ENCODE data around the gene LINGO3.

LINGO3 gene

DNA sequence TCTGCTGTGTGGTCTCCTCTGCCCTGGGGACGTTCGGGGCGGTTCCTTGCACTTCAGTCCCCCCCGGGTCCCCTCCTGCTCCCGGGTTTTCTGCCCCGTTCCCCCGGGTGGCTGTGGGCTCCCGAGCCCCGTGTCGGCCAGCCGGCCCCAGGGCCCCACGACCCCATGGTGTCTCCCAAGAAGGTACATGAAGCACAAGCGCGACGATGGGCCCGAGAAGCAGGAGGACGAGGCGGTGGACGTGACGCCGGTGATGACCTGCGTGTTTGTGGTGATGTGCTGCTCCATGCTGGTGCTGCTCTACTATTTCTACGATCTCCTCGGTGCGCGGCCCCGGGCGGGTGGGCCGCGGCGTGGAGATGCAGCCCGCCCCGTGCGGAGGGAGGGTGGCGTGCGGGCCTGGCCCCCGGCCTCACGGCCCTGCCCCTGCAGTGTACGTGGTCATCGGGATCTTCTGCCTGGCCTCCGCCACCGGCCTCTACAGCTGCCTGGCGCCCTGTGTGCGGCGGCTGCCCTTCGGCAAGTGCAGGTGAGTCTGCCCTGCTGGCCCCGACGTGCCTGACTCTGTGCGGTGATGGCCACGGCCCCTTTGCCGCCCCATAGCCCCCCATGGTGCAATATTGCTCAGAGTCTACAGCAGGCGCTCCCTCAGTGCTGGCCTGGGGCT is 31.8 kb upstream of the LINGO3 start:
- DNase-seq (ENCODE audit: low read depth) = no peak

DNA sequence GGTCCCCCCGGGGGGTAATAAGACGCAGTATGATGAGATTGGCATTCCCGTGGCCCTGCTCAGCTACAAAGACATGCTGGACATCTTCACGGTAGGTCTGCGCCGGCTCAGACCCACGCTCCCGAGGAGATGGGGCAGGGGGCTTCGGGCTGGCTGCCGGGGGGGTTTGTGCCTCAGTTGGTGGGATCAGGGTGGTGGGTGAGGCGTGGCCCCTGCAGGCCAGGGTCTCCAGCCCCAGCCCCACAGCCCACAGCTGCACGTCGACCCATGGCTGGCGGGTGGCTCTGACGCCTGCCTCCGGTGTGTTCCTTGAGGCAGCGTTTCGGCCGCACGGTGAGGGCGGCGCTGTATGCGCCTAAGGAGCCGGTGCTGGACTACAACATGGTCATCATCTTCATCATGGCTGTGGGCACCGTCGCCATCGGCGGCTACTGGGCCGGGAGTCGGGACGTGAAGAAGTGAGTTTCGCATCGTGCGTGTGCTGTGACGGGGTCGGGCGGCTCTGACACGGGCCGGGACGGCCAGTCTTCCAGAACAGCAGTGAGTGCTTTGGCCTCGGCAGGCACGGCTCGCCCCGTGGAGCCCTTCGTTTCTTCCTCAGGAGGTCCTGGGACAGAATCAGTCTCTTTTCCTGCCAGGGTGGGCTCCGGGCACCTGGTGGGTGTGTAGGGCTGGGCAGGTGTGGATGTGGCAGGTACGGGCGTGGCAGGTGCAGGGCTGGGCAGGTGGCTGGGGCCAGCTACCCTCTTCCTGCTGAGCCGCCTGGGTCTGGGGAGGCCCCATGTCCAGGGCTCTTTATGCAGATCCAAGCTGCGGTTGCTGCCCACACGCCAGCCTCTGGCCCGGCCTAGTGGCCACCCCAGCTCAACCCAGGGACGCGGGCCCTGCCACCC is 31.0 kb upstream of the LINGO3 start:
- DNase-seq (ENCODE audit: low read depth) = no peak

GRCh38 chr19:2338055-2338615 is 30.2 kb upstream of the LINGO3 start:
- no peak for DNase-seq (ENCODE audit: low read depth)

- DNase-seq (ENCODE audit: low read depth) = peak; percentile 10
Measured at GRCh38 chr19:2337329-2337707, 29.4 kb upstream of the LINGO3 start.

DNA sequence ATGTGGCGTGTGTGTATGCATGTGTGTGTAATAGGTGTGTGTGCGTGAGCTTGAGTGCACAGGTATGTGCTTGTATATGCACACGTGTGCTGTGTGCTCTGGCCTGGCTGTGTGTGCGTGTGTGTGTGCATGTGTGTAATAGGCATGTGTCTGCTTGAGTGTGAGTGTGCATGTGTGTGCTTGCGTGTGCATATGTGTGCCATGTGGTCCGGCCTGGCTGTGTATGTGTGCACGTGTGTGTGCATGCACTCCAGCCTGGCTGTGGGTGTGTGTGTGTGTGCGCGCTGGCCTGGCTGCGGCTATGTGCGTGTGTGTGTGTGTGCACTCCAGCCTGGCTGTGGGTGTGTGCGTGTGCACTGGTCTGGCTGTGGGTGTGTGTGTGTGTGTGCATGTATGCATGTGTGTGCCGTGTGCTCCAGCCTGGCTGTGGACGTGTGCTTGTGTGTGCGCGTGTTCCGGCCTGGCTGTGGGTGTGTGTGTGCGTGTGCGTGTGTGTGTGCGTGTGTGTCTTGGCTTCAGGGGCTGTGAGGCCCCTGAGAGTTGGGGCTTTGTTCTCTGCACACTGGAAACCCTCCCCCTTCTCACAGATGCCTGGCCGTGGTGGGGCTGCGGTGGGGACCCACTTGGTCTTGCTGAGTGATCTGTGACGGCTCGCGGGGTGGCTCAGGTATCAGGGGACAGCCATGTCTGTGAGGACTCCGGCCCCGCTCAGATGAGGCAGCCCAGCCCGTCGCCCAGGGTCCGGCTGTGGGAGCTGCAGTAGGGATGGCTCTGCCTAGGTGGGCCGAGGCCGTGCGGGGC is 28.8 kb upstream of the LINGO3 start:
- DNase-seq (ENCODE audit: low read depth) = no peak

GRCh38 chr19:2335848-2336247 is 27.9 kb upstream of the LINGO3 start:
- no peak for DNase-seq (ENCODE audit: low read depth)

GRCh38 chr19:2334986-2335846 is 27.3 kb upstream of the LINGO3 start:
- no peak for DNase-seq (ENCODE audit: low read depth)

DNA sequence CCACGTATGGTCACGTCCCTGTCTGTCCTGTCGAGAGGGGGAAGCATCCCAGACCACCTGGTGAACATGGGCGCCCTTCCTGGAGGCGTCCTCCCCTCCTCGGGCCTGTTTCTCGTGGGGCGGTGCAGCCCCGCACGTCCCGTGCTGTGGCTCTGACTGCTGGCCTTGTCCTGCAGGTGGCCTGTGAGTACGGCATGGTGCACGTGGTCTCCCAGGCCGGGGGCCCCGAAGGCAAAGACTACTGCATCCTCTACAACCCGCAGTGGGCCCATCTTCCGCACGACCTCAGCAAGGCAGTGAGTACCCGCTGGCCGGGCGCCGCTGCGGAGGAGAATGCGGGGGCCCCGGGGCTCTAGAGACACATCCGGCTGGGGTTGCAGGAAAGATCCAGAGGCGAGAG is 26.5 kb upstream of the LINGO3 start:
- DNase-seq (ENCODE audit: low read depth) = no peak

DNA sequence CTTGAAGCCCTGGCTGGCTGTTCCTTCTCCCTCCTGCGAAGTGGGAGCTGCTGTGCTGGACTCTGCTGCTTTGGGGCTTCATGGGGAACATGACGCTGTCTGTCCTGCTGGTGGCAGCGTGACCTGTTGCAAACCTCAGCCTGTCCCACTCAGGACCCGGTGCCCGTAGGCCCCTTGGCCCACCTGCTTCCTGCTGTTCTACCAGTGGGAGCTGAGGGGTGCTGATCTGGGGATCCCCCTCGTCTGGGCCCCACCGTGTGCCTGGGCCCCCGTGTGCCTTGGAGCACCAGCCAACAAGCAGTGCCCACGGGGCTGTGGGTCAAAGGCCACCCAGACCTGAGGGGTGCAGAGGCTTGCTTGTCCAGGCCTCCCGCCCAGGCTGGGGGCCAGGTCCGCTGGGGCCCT is 25.9 kb upstream of the LINGO3 start:
- no peak for DNase-seq (ENCODE audit: low read depth)

DNA sequence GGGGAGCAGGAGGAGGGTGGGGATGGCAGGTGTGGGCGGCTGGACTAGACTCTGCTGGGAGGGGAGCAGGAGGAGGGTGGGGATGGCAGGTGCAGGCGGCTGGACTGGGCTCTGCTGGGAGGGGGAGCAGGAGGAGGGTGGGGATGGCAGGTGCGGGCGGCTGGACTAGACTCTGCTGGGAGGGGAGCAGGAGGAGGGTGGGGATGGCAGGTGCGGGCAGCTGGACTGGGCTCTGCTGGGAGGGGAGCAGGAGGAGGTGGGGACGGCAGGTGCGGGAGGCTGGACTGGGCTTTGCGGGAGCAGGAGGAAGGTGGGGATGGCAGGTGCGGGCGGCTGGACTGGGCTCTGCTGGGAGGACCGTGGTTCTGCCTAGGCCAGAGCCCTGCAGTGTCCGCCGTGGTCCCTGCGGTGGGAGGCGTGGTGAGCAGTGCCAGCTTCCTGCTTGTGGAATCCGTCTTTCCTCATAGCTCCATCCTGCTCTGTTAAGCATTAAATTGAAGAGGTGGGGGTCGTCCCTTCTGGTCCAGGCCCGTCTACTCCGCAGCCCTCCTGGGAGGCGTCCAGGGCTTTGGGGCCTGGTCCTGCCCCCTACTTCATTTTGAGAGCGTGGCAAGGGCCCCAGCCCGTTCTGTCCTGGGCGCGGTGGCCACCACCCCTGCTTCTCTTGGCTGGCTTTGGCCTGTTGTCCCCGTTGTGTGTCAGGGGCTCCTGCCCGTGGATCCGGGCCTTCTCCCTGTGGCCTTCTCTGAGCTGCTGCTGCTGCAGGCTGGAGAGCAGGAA is 25.3 kb upstream of the LINGO3 start:
- no peak for DNase-seq (ENCODE audit: low read depth)

DNA sequence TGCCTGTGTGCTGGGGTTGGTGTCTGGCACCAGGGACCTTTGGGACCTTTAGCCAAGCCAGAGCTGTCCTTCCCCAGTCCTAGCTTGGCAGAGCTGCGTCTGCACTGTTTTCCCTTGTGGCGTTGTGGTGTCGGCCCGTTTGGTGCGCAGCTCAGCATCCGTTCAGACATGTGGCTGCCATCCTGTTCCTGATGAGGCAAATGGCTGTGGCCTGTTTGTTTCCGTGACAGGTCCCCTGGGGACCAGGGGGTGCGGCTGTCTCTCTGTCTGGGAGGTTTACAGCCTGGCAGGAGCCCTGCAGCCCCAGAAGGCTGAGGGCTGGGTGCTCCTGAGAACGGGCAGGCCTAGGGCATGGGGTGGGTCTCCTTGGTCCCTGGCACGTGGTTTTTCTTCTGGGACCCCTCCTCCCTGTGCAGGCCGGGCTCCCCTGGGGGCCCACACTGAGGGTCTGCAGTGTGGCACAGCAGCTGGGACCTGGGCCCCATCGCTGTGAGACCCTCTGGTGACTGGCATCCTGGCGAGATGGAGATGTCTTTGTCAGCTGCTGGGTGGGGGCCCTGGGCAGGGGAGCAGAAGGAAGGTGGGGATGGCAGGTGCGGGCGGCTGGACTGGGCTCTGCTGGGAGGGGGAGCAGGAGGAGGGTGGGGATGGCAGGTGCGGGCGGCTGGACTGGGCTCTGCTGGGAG is 24.5 kb upstream of the LINGO3 start:
- DNase-seq (ENCODE audit: low read depth) = no peak

DNA sequence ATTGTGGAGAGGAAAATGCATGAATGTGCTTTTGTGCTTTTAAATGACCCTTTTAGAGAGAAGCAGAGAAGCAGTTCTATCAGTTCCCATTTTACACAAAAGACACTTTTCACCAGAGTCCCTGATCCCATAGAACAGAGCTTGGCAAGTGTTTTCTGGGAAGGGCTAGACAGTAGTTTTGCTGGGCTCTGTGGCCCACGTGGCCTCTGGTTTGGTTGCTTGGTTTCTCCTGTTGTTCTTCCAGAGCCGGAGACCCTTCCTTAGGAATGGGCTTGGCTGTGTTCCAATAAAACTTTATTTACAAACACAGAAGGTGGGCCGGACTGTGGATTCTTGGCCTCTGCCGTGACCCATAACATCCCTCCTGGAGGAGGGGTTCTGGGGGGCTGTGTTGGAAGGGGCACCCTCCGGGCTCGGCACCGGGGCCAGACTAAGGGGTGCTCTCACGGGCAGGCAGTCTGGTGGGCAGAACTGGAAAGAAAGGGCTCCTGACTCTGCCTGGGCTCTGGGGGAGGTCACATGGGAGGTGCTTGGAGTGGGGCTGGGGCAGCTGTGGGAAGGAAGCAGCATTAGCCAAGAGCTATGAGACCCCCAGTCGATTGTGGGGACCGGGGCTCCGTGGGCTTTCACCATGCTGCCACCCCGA is 23.8 kb upstream of the LINGO3 start:
- no peak for DNase-seq (ENCODE audit: low read depth)

DNA sequence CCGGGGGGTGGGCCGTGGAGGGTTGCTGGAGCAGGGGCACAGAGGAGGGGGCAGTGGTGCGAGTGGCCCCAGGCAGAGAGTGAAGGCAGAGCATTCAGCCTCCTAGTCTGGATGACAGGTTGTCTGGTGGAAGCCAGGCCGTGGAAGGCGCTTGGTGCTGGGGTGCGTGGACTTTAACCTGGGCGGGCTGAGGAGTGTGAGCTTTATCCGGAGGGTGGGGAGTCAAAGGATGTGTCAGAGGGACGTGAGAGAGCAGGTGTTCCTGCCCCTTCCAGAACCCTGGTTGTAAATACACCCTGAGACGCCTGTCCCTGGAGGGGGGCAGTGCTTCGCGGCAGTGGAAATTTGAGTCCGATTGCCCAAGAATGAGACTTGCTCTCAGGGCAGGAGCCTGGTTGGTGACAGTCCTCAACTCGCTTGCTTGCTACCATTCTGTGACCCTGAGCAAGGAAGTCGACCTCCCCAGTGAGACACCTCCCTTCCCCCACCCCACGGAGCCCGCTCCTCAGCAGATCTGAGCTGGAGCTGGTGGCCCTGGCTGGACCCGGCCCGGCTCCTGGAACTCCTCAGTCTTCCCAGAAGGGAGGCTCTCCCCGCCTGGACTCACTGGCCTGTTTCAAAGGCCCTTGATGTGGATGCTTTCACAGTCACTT is 22.8 kb upstream of the LINGO3 start:
- no peak for DNase-seq (ENCODE audit: low read depth)

DNA sequence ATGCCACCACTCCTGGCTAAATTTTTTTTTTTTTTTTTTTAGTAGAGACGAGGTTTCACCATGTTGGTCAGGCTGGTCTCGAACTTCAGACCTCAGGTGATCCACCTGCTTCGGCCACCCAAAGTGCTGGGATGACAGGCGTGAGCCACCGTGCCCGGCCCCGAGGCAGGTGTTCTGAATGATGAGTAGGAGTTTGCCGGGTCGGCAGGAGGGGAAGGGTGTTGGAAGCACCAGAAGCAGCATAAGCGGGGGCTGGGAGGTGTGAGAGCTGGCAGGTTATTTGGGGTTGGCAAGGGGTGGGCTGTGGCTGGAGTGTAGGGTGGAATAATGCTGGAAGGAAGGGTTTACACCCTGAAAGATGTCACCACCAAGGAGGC is 22.3 kb upstream of the LINGO3 start:
- no peak for DNase-seq (ENCODE audit: low read depth)

- DNase-seq (ENCODE audit: low read depth) = no peak
Measured at GRCh38 chr19:2329501-2329916, 21.6 kb upstream of the LINGO3 start.

GRCh38 chr19:2329149-2329478 is 21.2 kb upstream of the LINGO3 start:
- no peak for DNase-seq (ENCODE audit: low read depth)

- DNase-seq (ENCODE audit: low read depth) = peak; percentile 83
Measured at GRCh38 chr19:2328401-2329148, 20.6 kb upstream of the LINGO3 start, which contains the start of the genes LSM7 and SPPL2B. TSS of gene LSM7 (minus strand) at chr19:2328586. CDS start at chr19:2328566, 20 bp downstream. TSS of gene SPPL2B (plus strand) at chr19:2328684. CDS start at chr19:2328710, 26 bp downstream.

DNA sequence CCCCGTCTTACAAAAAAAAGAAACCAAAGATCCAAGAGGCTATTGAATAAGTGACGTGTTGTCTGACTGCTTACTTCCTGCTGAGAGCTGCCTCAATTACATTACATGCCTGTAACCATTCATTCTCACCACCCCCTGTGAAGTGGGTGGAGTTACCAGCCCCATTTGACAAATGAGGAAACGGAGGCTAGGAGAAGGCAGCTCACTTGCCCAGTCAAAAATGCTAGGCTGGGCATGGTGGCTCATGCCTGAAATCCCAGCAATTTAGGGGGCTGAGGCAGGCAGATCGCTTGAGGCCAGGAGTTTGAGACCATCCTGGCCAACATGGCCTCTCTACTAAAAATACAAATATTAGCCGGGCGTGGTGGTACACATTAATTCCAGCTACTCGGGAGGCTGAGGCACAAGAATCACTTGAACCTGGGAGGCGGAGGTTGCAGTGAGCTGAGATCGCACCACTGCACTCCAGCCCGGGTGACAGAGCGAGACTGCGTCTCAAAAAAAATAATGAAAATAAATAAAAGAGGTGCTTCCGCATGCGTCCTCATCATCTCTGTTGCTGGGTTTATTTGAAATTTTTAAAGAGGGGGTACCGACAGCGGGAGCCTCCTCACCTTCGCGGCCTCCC is 19.9 kb upstream of the LINGO3 start:
- peak; percentile 65 for DNase-seq (ENCODE audit: low read depth)
